Suprapubic skin (tissue), 4 donors: ENCODE measurements around the gene CREB3.

Experiments used
- POLR2A ChIP-seq, 2 donors: fragments of 450-650 bp; IDR thresholded peaks; one replicate each; pipeline ENCODE4 v1.6.1; 2017; ENCODE audit warnings: antibody characterized with exemption in 2 of 2, mild to moderate bottlenecking in 2 of 2, moderate library complexity in 2 of 2
- POLR2AphosphoS5 ChIP-seq, 3 donors: sonication (generic); formaldehyde crosslinking; IDR thresholded peaks; one replicate each; pipeline ENCODE4 v1.6.1; 2017; ENCODE audit warnings: antibody characterized with exemption in 3 of 3
- TF ChIP-seq, protein P1 (sequence below), 2 donors: fragments of 200-600 bp in 1 of 2; fragments of 450-650 bp in 1 of 2; sonication (generic) in 1 of 2; IDR thresholded peaks; one replicate each; pipeline ENCODE4 v1.5.1; 2016 to 2019; ENCODE audit warnings: antibody characterized with exemption in 2 of 2, mild to moderate bottlenecking in 1 of 2, moderate library complexity in 1 of 2

DNA sequence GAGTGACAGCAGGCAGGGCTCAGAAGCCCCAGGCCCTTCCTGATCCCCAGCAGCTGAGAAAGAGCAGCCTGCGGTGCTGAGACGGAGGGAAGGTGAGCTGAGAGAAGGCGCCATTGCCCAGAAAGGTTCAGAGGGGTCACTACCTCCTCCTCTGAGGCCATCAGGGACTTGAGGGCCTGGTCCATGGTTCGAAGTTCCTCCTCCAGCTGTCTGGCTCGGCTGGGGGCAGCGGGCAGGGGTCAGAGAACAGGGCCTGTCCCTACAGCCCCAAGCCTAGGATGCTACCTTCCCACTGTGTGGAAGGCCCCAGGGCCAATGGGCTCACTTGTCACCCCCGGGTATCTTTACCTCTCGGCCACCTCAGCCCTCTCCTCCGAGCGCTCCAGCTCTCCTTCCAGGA is 47.5 kb upstream of the CREB3 start:
- TF ChIP-seq POLR2A (IDR thresholded peaks at IDR 0.05) (no peak), POLR2AphosphoS5 (IDR thresholded peaks at IDR 0.05) (no peak)
- TF ChIP-seq, protein P1, sequence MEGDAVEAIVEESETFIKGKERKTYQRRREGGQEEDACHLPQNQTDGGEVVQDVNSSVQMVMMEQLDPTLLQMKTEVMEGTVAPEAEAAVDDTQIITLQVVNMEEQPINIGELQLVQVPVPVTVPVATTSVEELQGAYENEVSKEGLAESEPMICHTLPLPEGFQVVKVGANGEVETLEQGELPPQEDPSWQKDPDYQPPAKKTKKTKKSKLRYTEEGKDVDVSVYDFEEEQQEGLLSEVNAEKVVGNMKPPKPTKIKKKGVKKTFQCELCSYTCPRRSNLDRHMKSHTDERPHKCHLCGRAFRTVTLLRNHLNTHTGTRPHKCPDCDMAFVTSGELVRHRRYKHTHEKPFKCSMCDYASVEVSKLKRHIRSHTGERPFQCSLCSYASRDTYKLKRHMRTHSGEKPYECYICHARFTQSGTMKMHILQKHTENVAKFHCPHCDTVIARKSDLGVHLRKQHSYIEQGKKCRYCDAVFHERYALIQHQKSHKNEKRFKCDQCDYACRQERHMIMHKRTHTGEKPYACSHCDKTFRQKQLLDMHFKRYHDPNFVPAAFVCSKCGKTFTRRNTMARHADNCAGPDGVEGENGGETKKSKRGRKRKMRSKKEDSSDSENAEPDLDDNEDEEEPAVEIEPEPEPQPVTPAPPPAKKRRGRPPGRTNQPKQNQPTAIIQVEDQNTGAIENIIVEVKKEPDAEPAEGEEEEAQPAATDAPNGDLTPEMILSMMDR (IDR thresholded peaks at IDR 0.05), result no peak
